ENCODE results near the gene OXTR.

Gene OXTR

GRCh38 chr3:8746780-8747345, 22.6 kb downstream of the OXTR start:
- Histone ChIP-seq H3K4me1 (ENCODE audit: low read length) (no peaks in the 10 kb centered on the region), H3K27ac (ENCODE audit: low read length) (no peak overlapping the region), H2AFZ (ENCODE audit: low read length) (no peak overlapping the region), H3K4me3 (ENCODE audit: low read length) (no peak overlapping the region), H3K27me3 (replicated peaks; ENCODE audit: insufficient read depth, low read length) (no peaks in the 10 kb centered on the region), H4K20me1 (ENCODE audit: insufficient read depth, low read length) (no peaks in the 10 kb centered on the region), H3K36me3 (replicated peaks; ENCODE audit: insufficient read depth, low read length) (no peaks in the 10 kb centered on the region), H3F3A (ENCODE audit: insufficient read depth, low read length) (no peaks in the 10 kb centered on the region), H3K4me2 (ENCODE audit: low read depth, low read length) (no peak overlapping the region), H3K9me3 (replicated peaks; ENCODE audit: insufficient read depth, low read length) (no peaks in the 10 kb centered on the region), H3K9ac (ENCODE audit: low read length) (no peak overlapping the region), H3K79me2 (ENCODE audit: low read length) (no peaks in the 10 kb centered on the region), H3K9me2 (replicated peaks; ENCODE audit: insufficient read depth, low read length) (no peaks in the 10 kb centered on the region)
- DNase-seq, result no peak
- no peak for TF ChIP-seq EZH2phosphoT487 (IDR thresholded peaks at IDR 0.05; ENCODE audit: low read length)

- H3K27ac ChIP-seq (ENCODE audit: low read length), result no peak overlapping the region
- no peaks in the 10 kb centered on the region for H3K79me2 ChIP-seq (ENCODE audit: low read length)
- no peak overlapping the region for H3K4me2 ChIP-seq (ENCODE audit: low read depth, low read length)
- no peaks in the 10 kb centered on the region for H3K9me3 ChIP-seq (replicated peaks; ENCODE audit: insufficient read depth, low read length)
- H3K9ac ChIP-seq (ENCODE audit: low read length), result no peak overlapping the region
- TF ChIP-seq EZH2 (optimal IDR thresholded peaks at IDR 0.05; ENCODE audit: low read depth, low read length), result no peak
- no peak for TF ChIP-seq EZH2phosphoT487 (IDR thresholded peaks at IDR 0.05; ENCODE audit: low read length)
- TF ChIP-seq CTCF (IDR thresholded peaks at IDR 0.05; ENCODE audit: low read length), result no peak
- H3K9me2 ChIP-seq (replicated peaks; ENCODE audit: insufficient read depth, low read length), result no peaks in the 10 kb centered on the region
- H3F3A ChIP-seq (ENCODE audit: insufficient read depth, low read length), result no peaks in the 10 kb centered on the region
- no peak overlapping the region for H2AFZ ChIP-seq (ENCODE audit: low read length)
- H3K36me3 ChIP-seq (replicated peaks; ENCODE audit: insufficient read depth, low read length), result no peaks in the 10 kb centered on the region
- DNase-seq, result no peak
- no peak overlapping the region for H3K4me3 ChIP-seq (ENCODE audit: low read length)
- no peaks in the 10 kb centered on the region for H3K27me3 ChIP-seq (replicated peaks; ENCODE audit: insufficient read depth, low read length)
- H3K4me1 ChIP-seq (ENCODE audit: low read length), result no peaks in the 10 kb centered on the region
- H4K20me1 ChIP-seq (ENCODE audit: insufficient read depth, low read length), result no peaks in the 10 kb centered on the region
Observed at GRCh38 chr3:8745619-8746370, 23.6 kb downstream of the OXTR start.

- no peak for TF ChIP-seq EZH2 (optimal IDR thresholded peaks at IDR 0.05; ENCODE audit: low read depth, low read length)
- TF ChIP-seq EZH2phosphoT487 (IDR thresholded peaks at IDR 0.05; ENCODE audit: low read length), result no peak
- TF ChIP-seq CTCF (IDR thresholded peaks at IDR 0.05; ENCODE audit: low read length), result no peak
- no peaks in the 10 kb centered on the region for H3K36me3 ChIP-seq (replicated peaks; ENCODE audit: insufficient read depth, low read length)
- H2AFZ ChIP-seq (ENCODE audit: low read length), result no peak overlapping the region
- H3K4me1 ChIP-seq (ENCODE audit: low read length), result peaks cover 10% of the 10 kb centered on the region
- no peaks in the 10 kb centered on the region for H3K79me2 ChIP-seq (ENCODE audit: low read length)
- no peaks in the 10 kb centered on the region for H3F3A ChIP-seq (ENCODE audit: insufficient read depth, low read length)
- no peaks in the 10 kb centered on the region for H4K20me1 ChIP-seq (ENCODE audit: insufficient read depth, low read length)
- H3K9me3 ChIP-seq (replicated peaks; ENCODE audit: insufficient read depth, low read length), result no peaks in the 10 kb centered on the region
- no peak for DNase-seq
- H3K4me2 ChIP-seq (ENCODE audit: low read depth, low read length), result no peak overlapping the region
- H3K27me3 ChIP-seq (replicated peaks; ENCODE audit: insufficient read depth, low read length), result no peaks in the 10 kb centered on the region
- no peak overlapping the region for H3K27ac ChIP-seq (ENCODE audit: low read length)
- H3K9ac ChIP-seq (ENCODE audit: low read length), result no peak overlapping the region
- H3K9me2 ChIP-seq (replicated peaks; ENCODE audit: insufficient read depth, low read length), result no peaks in the 10 kb centered on the region
- H3K4me3 ChIP-seq (ENCODE audit: low read length), result no peak overlapping the region
Observed at GRCh38 chr3:8743911-8744310, 25.5 kb downstream of the OXTR start.

GRCh38 chr3:8743021-8743601, 26.3 kb downstream of the OXTR start:
- Histone ChIP-seq H3K9me2 (replicated peaks; ENCODE audit: insufficient read depth, low read length) (no peaks in the 10 kb centered on the region), H2AFZ (ENCODE audit: low read length) (no peak overlapping the region), H3K4me1 (ENCODE audit: low read length) (peaks cover 10% of the 10 kb centered on the region), H3K27ac (ENCODE audit: low read length) (no peak overlapping the region), H3K36me3 (replicated peaks; ENCODE audit: insufficient read depth, low read length) (no peaks in the 10 kb centered on the region), H3K9me3 (replicated peaks; ENCODE audit: insufficient read depth, low read length) (no peaks in the 10 kb centered on the region), H3K27me3 (replicated peaks; ENCODE audit: insufficient read depth, low read length) (no peaks in the 10 kb centered on the region), H4K20me1 (ENCODE audit: insufficient read depth, low read length) (no peaks in the 10 kb centered on the region), H3K9ac (ENCODE audit: low read length) (no peak overlapping the region), H3K79me2 (ENCODE audit: low read length) (no peaks in the 10 kb centered on the region), H3K4me3 (ENCODE audit: low read length) (no peak overlapping the region), H3F3A (ENCODE audit: insufficient read depth, low read length) (no peaks in the 10 kb centered on the region), H3K4me2 (ENCODE audit: low read depth, low read length) (no peak overlapping the region)
- TF ChIP-seq EZH2 (optimal IDR thresholded peaks at IDR 0.05; ENCODE audit: low read depth, low read length) (no peak), EZH2phosphoT487 (IDR thresholded peaks at IDR 0.05; ENCODE audit: low read length) (no peak), CTCF (IDR thresholded peaks at IDR 0.05; ENCODE audit: low read length) (no peak)
- no peak for DNase-seq
